Pons (tissue), 1 donor: ENCODE measurements around the gene KIAA0930.
"Not testable (repeated sequence)": the region's sequence is repeated elsewhere in the genome, so short reads cannot be mapped to it uniquely, and the experiment has no call there.

Experiments used
- DNase-seq: peaks from one replicate; pipeline ENCODE4 v3.0.0-alpha.2; 2016; ENCODE audit warnings: low spot score

Gene KIAA0930

GRCh38 chr22:45200860-45201511, 39.7 kb downstream of the KIAA0930 start:
- DNase-seq, result no peak

GRCh38 chr22:45200230-45200629, 40.5 kb downstream of the KIAA0930 start:
- no peak for DNase-seq

- no peak for DNase-seq
Observed at GRCh38 chr22:45199723-45200122, 41.0 kb downstream of the KIAA0930 start.

- DNase-seq, result no peak
Observed at GRCh38 chr22:45198463-45198795, 42.3 kb downstream of the KIAA0930 start.

- DNase-seq, result no peak
Observed at GRCh38 chr22:45197606-45198462, 42.9 kb downstream of the KIAA0930 start.

- DNase-seq, result no peak
Observed at GRCh38 chr22:45196926-45197605, 43.6 kb downstream of the KIAA0930 start.

- DNase-seq, result no peak
Observed at GRCh38 chr22:45196308-45196707, 44.4 kb downstream of the KIAA0930 start.

GRCh38 chr22:45195616-45196015, 45.1 kb downstream of the KIAA0930 start:
- no peak for DNase-seq

- no peak for DNase-seq
Observed at GRCh38 chr22:45194686-45195085, 46.0 kb downstream of the KIAA0930 start.

GRCh38 chr22:45192701-45193187, 48.0 kb downstream of the KIAA0930 start:
- no peak for DNase-seq

- not testable (repeated sequence) for DNase-seq
Observed at GRCh38 chr22:45191746-45192145, 48.9 kb downstream of the KIAA0930 start.

GRCh38 chr22:45190202-45190872, 50.4 kb downstream of the KIAA0930 start:
- DNase-seq, result no peak

GRCh38 chr22:45188779-45189178, 51.9 kb downstream of the KIAA0930 start:
- no peak for DNase-seq

GRCh38 chr22:45187891-45188290, 52.8 kb downstream of the KIAA0930 start:
- no peak for DNase-seq

GRCh38 chr22:45185718-45186514, 54.8 kb downstream of the KIAA0930 start:
- DNase-seq, result no peak

- DNase-seq, result no peak
Observed at GRCh38 chr22:45183974-45184373, 56.7 kb downstream of the KIAA0930 start.

- no peak for DNase-seq
Observed at GRCh38 chr22:45181766-45182165, 58.9 kb downstream of the KIAA0930 start.

- no peak for DNase-seq
Observed at GRCh38 chr22:45181240-45181639, 59.5 kb downstream of the KIAA0930 start.

GRCh38 chr22:45180146-45180679, 60.5 kb downstream of the KIAA0930 start:
- DNase-seq, result no peak

GRCh38 chr22:45179276-45180049, 61.2 kb downstream of the KIAA0930 start:
- no peak for DNase-seq
